Vagina (tissue), 2 donors: ENCODE results near the gene SLC12A7.

Experiments
- POLR2AphosphoS5 ChIP-seq, 2 donors: sonication (generic); formaldehyde crosslinking; IDR thresholded peaks; one replicate each; pipeline ENCODE4 v1.9.0; 2017; ENCODE audit warnings: antibody characterized with exemption in 2 of 2, mild to moderate bottlenecking in 2 of 2, low read depth in 1 of 2; ENCODE audit not compliant: insufficient read depth in 1 of 2
- TF ChIP-seq, protein P1 (sequence below), 3 experiments: fragments of 450-650 bp in 2 of 3; fragments of 200-600 bp in 1 of 3; sonication (generic) in 1 of 3; IDR thresholded peaks; one replicate each; pipeline ENCODE4 v1.5.1; 2017 to 2019; ENCODE audit warnings: antibody characterized with exemption in 3 of 3, mild to moderate bottlenecking in 2 of 3, moderate library complexity in 2 of 3

DNA sequence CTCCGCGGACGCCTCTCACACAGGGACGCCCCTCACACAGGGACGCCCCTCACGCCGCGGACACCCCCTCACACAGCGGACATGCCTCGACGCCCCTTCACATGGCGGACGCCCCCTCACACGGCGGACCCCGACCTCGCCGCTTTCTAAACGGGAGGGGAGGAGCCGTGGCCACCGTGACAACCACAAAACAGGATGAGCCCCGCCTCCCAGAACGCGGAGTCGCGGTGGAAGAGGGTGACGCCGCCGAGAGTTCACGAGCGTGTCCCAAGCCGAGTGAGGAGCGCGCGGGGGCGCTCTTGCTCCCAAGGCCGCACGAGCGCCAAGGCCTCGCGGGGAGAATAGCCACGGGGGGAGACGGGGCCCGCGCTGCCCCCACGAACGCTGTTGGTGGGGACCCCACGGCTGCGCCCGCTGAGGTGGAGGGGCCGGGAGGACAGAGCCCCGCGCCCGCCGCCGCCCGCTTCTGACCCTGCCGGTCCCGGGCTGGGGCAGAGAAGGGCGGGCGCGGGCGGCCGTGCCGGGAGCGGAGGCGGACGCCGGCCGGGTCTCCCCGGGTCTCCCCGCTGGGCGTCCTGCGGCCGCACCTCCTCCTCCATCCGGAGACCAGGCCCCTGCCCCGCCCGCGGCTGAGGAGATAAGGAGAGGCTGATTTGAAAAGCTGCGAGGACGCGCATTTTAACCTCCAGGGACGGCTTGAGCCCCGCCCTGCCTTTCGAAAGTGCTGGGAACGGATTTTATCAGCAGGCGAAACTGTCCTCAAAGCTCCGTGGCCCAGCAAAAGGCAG is 107.2 kb downstream of the SLC12A7 start:
- TF ChIP-seq POLR2AphosphoS5 (IDR thresholded peaks at IDR 0.05; ENCODE audit: insufficient read depth in 1 of 2, low read depth in 1 of 2): peak in 1 of 2 donors; percentile 51
- TF ChIP-seq, protein P1, sequence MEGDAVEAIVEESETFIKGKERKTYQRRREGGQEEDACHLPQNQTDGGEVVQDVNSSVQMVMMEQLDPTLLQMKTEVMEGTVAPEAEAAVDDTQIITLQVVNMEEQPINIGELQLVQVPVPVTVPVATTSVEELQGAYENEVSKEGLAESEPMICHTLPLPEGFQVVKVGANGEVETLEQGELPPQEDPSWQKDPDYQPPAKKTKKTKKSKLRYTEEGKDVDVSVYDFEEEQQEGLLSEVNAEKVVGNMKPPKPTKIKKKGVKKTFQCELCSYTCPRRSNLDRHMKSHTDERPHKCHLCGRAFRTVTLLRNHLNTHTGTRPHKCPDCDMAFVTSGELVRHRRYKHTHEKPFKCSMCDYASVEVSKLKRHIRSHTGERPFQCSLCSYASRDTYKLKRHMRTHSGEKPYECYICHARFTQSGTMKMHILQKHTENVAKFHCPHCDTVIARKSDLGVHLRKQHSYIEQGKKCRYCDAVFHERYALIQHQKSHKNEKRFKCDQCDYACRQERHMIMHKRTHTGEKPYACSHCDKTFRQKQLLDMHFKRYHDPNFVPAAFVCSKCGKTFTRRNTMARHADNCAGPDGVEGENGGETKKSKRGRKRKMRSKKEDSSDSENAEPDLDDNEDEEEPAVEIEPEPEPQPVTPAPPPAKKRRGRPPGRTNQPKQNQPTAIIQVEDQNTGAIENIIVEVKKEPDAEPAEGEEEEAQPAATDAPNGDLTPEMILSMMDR (IDR thresholded peaks at IDR 0.05): peak in 1 of 3 experiments; percentile 55
